ENCODE measurements around the gene PRRC2A.

Gene PRRC2A

DNA sequence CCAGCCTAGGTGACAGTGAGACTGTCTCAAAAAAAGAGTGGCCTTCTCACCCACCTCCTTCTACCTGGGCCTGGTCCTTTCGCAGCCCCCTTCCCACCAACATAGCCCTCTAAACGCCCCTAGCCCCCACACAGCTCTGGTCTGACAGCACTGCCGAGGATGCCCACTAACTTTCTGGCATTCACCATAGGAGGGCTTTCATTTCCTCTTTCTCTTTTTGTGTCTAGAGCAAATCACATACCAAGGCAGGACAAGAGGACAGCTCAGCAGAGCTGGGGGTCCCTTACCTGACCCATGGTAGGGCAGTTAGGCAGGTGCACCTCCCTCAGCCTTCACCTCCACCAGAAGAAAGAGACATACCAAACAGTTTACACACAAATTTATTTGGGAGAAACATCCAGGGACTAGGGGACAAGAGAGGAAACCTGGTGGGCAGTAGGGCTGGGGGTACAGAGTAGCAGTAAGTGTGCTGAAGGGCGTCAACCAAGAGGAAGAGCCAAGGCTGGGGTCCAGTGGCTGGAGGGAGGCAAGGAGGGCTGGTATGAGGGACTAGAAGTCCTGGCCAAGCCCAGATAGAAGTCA, 55.9 kb downstream of the PRRC2A start:
- DNase-seq: no peak

DNA sequence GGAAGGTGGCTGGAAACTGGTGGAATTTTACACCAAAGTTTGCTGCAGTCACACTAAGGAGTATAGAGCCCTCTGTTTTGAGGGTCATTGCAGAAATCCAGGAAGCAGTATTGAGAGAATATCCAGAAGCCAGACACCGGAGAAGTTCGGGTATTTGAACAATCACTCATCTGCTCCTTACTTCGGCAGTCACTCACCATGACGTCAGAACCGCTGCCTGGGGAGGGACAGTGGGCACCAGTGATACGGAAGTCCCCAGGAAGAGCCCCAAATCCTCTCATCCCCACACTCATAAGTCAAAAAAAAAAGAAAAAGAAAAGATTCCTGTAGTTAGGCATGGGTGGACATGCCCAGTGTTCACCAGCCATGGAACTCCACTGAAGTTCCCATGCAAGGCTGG, 56.4 kb downstream of the PRRC2A start:
- no peak for DNase-seq

DNA sequence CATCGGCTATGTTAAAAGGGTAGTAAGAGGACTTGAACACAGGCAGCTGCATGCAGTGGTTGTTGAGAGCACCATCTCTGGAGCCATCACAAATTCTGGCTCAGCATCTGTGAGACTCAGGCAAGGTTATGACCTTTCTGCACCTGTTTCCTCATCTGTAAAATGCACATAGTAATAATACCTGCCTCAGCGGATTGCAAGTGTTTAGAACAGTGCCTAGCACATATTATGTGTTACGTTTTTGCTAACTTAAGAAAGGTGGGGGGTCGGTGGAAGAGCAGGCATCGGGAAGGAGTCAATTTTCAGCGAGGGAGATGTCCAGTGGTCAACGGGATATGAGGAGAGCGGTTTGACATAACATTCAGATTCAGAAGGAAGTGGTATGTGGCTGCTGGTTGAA, 57.4 kb downstream of the PRRC2A start:
- DNase-seq: no peak

DNA sequence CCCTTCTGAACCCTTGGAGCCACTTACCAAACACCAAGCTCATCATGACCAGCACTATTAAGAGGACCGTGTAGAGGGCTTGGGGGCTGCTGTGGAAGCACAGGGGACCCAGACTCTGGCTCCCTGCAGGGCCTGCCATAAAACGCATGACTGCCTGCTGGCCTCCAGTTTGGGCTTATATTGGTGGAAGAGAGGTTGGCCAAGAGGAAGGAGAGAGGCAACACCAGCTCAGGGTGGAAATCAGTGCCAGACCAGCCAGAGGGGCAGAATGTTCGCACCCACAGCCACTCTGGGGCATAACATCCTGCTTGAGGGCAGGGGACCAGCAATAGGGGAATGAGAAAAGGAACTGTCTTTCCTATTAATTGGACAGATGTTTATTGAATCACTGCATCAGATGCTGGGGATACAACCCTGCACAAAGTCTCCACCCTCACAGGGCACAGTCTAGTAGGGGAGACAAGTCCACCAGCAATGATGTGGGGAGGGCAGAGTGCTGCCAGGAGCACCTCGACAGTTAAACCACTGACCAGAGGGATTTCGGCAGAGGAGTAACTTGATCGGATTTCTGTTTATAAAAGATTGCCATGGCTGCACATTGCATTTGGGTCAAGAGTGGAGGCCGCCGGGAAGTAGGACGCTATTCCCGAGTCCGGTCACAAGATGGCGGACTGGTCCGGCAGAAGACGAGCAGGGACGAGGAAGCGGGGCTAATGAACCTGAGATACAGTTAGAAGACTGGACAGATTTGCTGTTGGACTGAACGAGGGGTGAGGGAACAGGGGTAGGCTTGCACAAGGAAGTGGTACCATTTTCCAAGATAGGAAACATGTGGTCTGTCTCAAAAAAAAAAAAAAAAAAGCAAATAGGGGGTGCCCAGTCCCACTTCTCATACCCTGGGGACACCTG, 60.0 kb downstream of the PRRC2A start, which contains the start of gene LY6G5C:
TSS of gene LY6G5C (minus strand) at position 842 of the 909 bp plus-strand sequence. CDS start at position 148, 694 bp downstream.
- DNase-seq: peak; percentile 76

DNA sequence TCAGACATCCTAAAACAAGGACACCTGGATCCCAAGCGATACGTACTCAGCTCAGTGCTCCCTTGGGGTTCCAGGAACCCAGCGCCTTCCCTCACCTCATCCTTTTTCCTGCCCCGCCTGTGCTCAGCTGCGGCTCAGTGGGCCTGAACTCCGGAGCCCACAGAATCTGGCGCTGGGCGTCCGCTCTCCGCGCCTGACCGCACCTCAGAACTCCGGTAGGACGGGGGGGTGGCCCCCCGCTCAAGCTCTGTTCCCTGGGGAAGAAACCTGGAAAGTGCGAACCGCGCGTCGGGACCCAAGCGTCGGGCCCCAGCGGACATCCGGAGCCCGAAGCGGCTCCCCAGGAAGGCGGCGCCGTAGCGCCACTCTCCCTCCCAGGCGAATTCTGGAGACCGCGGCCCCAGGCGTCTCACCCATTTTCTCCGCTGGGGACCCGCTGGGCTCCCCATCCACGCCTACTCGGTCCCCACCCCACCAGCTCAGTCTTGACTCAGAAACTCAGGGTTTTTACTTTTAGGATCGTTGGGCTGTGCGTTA, 60.7 kb downstream of the PRRC2A start:
- DNase-seq: peak; percentile 56

DNA sequence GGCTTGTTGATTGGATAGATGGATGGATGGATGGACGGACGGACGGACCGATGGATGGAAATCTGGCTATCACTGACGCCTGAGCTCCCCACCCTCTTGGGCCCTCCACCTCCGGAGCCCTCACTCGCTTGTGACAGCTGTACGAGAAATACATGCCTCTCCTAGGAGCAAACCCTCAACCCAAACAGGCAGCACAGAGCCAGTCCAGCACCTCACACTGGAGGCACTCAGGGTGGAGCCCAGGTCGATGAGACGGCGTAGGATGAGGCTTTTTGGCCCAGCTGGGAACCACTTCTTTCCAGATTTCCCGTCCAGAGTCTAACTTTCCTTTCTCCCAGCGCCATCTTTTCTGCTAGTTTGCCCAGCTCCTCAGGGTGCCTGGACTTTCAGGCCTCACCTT, 63.1 kb downstream of the PRRC2A start:
- DNase-seq: no peak

DNA sequence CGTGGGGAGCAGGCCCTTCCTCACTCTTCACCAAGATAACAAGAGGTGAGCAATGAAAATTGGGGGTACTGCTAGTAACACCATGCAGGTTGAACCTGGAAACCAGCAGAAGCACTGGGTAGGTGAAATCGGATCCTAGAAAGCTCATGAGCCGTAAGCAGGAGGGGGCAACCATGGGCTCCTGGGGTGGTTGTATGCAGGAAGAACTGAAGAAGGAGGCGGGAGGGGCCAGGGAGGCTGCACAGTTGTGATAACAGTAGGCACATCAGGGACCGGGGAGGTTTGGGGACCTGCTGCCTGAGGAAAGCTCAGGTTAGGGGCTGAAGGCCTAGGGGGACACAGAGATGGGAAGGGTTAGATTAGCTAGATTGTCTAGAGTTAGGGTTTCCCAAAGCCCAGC, 66.0 kb downstream of the PRRC2A start:
- DNase-seq: no peak

DNA sequence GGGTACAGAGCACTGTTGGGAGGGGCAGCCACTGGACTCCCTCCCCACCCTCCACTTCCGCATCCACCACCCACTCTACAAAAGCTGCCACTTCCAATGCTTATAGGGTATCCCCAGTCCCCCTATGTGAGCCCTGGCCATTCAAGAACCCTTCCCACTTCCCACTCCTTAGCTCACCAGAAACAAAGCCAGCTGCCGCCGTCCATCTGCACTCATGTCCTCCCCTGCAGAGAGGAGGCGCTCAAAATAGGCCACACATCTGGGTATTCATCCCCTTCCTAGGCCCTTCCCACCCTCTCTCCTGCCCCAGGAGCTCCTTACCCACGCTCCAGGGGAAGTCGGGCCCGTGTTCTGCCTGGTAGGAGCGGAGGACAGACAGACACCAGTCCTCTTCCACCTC, 66.8 kb downstream of the PRRC2A start:
- no peak for DNase-seq

Data from kidney glomerular epithelial cell (primary cell).